GM23338 (cell line): ENCODE results near the gene AMZ1.

Experiments used
- CREB1 ChIP-seq: fragments of 250-450 bp; sonication (Bioruptor Pico); IDR thresholded peaks from 2 replicates; pipeline ENCODE4 v1.5.0; 2020; ENCODE audit warnings: low read depth, mild to moderate bottlenecking, moderate library complexity
- EZH2 ChIP-seq: fragments of 200-600 bp; sonication (generic); IDR thresholded peaks from one replicate; pipeline ENCODE4 v1.8.0; 2017; ENCODE audit warnings: antibody characterized with exemption, mild to moderate bottlenecking, low read depth; ENCODE audit not compliant: unreplicated experiment
- EZH2phosphoT487 ChIP-seq: fragments of 200-600 bp; sonication (generic); IDR thresholded peaks from one replicate; pipeline ENCODE4 v1.8.1; 2018; ENCODE audit warnings: antibody characterized with exemption; ENCODE audit not compliant: unreplicated experiment
- JUNB ChIP-seq: IDR thresholded peaks from one replicate; pipeline ENCODE4 v1.6.1; 2016; ENCODE audit warnings: antibody characterized with exemption; ENCODE audit not compliant: unreplicated experiment
- POLR2AphosphoS5 ChIP-seq: IDR thresholded peaks from 2 replicates; pipeline ENCODE4 v1.6.1; 2016; ENCODE audit warnings: antibody characterized with exemption, low read depth
- STAT1 ChIP-seq: IDR thresholded peaks from one replicate; pipeline ENCODE4 v1.6.1; 2016; ENCODE audit warnings: antibody characterized with exemption; ENCODE audit not compliant: unreplicated experiment
- ZNF114 ChIP-seq: fragments of 250-450 bp; sonication (Bioruptor Pico); IDR thresholded peaks from 2 replicates; pipeline ENCODE4 v1.5.0; 2020; ENCODE audit warnings: mild to moderate bottlenecking, moderate library complexity
- ZNF331 ChIP-seq: fragments of 250-450 bp; sonication (Bioruptor Pico); IDR thresholded peaks from 2 replicates; pipeline ENCODE4 v1.5.0; 2020; ENCODE audit warnings: low read depth, mild to moderate bottlenecking, moderate library complexity
- TF ChIP-seq, protein P1 (sequence below): IDR thresholded peaks from one replicate; pipeline ENCODE4 v1.6.1; 2018; ENCODE audit warnings: antibody characterized with exemption; ENCODE audit not compliant: unreplicated experiment
- TF ChIP-seq, protein P2 (sequence below), 2 experiments: fragments of 200-600 bp in 1 of 2; sonication (generic) in 1 of 2; conservative IDR thresholded peaks; 2 replicates each; pipeline versions ENCODE4 v1.5.1 to v1.6.1; 2016 to 2017; ENCODE audit warnings: antibody characterized with exemption in 2 of 2, low read depth in 2 of 2, mild to moderate bottlenecking in 2 of 2, moderate library complexity in 1 of 2

DNA sequence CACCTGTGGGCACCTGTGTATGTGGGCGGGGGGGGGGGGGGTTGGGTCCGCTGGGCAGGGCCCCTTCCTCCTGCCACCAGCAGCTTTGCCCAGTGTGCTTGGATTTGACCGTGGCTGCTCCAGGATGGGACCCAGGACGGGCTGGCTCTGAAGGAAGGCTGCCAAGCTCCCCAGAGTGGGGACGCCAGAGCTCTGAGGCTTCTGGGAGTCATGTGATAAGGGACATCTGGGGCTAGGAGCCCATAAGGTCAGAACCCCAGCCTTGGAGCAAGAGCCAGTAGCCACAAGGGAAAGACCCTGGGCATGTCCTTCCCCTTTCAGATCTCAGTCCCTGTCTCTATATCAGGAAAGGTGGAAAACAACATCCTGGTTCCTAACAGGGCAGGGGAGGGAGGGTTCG is 21.8 kb upstream of the AMZ1 start:
- TF ChIP-seq ZNF331 (CRISPR knock-in tag) (no peak), CREB1 (CRISPR knock-in tag) (no peak), EZH2 (no peak), ZNF114 (no peak), POLR2AphosphoS5 (no peak), EZH2phosphoT487 (no peak), JUNB (no peak), STAT1 (no peak)
- TF ChIP-seq, protein P1, sequence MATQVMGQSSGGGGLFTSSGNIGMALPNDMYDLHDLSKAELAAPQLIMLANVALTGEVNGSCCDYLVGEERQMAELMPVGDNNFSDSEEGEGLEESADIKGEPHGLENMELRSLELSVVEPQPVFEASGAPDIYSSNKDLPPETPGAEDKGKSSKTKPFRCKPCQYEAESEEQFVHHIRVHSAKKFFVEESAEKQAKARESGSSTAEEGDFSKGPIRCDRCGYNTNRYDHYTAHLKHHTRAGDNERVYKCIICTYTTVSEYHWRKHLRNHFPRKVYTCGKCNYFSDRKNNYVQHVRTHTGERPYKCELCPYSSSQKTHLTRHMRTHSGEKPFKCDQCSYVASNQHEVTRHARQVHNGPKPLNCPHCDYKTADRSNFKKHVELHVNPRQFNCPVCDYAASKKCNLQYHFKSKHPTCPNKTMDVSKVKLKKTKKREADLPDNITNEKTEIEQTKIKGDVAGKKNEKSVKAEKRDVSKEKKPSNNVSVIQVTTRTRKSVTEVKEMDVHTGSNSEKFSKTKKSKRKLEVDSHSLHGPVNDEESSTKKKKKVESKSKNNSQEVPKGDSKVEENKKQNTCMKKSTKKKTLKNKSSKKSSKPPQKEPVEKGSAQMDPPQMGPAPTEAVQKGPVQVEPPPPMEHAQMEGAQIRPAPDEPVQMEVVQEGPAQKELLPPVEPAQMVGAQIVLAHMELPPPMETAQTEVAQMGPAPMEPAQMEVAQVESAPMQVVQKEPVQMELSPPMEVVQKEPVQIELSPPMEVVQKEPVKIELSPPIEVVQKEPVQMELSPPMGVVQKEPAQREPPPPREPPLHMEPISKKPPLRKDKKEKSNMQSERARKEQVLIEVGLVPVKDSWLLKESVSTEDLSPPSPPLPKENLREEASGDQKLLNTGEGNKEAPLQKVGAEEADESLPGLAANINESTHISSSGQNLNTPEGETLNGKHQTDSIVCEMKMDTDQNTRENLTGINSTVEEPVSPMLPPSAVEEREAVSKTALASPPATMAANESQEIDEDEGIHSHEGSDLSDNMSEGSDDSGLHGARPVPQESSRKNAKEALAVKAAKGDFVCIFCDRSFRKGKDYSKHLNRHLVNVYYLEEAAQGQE, result no peak
- TF ChIP-seq, protein P2, sequence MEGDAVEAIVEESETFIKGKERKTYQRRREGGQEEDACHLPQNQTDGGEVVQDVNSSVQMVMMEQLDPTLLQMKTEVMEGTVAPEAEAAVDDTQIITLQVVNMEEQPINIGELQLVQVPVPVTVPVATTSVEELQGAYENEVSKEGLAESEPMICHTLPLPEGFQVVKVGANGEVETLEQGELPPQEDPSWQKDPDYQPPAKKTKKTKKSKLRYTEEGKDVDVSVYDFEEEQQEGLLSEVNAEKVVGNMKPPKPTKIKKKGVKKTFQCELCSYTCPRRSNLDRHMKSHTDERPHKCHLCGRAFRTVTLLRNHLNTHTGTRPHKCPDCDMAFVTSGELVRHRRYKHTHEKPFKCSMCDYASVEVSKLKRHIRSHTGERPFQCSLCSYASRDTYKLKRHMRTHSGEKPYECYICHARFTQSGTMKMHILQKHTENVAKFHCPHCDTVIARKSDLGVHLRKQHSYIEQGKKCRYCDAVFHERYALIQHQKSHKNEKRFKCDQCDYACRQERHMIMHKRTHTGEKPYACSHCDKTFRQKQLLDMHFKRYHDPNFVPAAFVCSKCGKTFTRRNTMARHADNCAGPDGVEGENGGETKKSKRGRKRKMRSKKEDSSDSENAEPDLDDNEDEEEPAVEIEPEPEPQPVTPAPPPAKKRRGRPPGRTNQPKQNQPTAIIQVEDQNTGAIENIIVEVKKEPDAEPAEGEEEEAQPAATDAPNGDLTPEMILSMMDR (conservative IDR thresholded peaks at IDR 0.05; ENCODE audit: low read depth in 2 of 2), result no peak
